Measurements from ENCODE around the gene EFCAB7. TPM values are rescaled to one million over a fixed set of nuclear protein-coding genes. Genes with fewer than 3 reads are reported as not detected.

Gene EFCAB7, protein sequence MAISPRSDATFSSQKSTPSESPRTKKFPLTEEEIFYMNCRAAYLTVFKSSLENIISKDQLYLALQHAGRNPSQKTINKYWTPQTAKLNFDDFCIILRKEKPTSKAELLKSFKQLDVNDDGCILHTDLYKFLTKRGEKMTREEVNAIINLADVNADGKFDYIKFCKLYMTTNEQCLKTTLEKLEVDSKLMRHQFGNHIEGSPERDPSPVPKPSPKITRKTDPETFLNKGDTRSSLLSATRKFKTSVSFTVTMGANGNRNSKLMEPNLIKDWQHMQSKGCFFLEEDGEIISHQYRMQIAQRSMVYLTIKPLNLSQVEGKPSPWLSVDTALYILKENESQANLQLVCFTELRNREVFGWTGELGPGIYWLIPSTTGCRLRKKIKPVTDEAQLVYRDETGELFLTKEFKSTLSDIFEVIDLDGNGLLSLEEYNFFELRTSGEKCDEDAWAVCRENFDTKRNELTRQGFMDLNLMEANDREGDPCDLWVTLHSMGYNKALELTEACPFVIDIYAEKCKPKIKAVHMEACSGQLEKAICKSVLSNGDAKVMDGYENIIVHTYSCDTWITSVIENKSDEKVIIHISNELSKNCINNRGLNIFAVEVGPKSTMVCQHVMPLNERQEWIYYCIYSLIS
- 6.6 and 7.8 TPM in 2 replicates for total RNA-seq

DNA sequence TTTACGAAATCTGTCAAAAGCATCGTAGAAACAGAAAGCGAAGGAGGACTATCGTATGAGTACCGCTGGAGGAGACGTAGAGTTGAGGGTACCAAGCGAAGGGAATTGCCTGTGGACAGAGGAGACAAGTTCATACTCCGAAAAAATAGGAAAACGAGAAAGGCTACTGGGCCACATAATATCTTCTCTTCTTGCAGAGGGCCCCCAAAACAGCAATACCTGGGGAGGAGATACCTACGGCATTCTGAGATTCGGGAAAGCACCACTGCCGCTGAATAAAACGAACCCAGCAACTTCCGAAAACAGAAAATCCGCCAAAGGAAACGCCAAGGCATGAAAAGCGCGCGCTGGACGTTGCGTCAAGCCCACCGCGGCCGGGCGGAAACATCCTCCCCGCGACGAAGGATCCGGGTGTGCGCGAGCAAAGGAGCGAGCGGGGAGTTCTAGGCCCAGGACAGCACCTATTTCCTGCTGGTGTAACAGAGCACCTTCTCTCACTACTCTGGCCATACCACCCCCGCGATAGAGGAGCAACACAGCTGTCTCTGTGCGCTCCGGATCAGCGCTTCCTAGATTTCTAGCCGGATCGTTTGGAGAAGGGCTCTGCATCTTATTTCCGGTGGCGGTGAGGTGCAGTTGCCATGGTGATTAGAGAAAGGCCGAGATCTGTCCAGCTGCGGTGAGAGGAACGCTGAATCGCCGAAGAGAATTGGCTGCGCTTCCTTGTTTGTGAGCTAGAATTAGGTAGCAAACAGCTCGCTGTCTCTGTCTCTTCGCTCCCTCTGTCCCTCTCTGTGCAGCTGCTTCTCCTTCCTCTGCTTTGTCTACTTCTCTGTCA, at the start of gene EFCAB7, which contains the start of gene ITGB3BP:
EFCAB7 (plus strand) TSS at position 635 of the 838 bp plus-strand sequence. CDS start 2,048 bp downstream, outside the sequence.
ITGB3BP (minus strand) TSS at position 335 of the 838 bp plus-strand sequence; CDS start at position 243, 92 bp downstream.
- H3K27ac Mint-ChIP-seq: peak within 1 kb of the TSS; percentile 98
- intact Hi-C loops (cut with micrococcal nuclease): loop anchor here (1.0 to 5.0 kb wide), 6 partner anchors 71 to 1444 kb away; partner anchors contain the start of genes ALG6, ATG4C and JAK1
- DNase-seq: peak; percentile 96
- peak within 1 kb of the TSS; percentile 87 for H3K4me3 Mint-ChIP-seq
- H3K36me3 Mint-ChIP-seq (ENCODE audit: low read depth): peaks cover 8% of the 10 kb centered on the region
- no peaks in the 10 kb centered on the region for H3K27me3 Mint-ChIP-seq
- H3K9me3 Mint-ChIP-seq: no peaks in the 10 kb centered on the region
- peaks cover 29% of the 10 kb centered on the region for H3K4me1 Mint-ChIP-seq

DNA sequence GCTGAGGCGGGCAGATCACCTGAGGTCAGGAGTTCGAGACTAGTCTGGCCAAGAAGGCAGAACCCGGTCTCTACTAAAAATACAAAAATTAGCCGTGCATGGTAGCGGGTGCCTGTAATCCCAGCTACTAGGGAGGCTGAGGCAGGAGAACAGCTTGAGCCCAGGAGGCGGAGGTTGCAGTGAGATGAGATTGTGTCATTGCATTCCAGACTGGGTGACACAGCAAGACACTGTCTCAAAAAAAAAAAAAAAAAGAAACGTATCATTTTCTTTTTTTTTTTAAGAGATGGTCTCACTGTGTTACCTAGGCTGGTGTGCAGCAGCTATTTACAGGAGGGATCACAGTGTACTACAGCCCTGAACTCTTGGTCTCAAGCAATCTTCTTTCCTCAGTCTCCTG, 47.6 kb upstream of the EFCAB7 start:
- no peaks in the 10 kb centered on the region for H3K4me1 Mint-ChIP-seq
- no peak overlapping the region for H3K4me3 Mint-ChIP-seq
- DNase-seq: no peak
- peaks cover 3% of the 10 kb centered on the region for H3K9me3 Mint-ChIP-seq
- peaks cover 12% of the 10 kb centered on the region for H3K36me3 Mint-ChIP-seq (ENCODE audit: low read depth)
- H3K27me3 Mint-ChIP-seq: no peaks in the 10 kb centered on the region
- intact Hi-C loops (cut with micrococcal nuclease): no loop called here
- H3K27ac Mint-ChIP-seq: no peak overlapping the region

DNA sequence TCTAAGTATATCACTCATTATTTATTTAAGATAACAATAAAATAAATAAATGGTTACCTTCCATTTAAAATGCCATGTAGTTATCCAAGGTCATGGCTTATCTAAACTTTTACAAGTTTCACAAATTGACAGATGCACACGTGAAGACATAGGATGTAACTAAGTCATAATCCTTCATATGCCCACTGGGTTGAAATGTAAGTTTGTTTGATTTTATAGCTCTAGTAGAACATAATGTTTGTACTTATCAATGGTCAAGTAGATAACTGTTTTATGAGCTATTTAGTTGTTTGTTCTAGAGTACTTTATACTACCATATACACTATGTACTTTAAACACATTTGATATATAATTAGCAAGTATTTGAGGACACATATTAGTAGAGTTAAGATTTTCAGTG, 43.3 kb upstream of the EFCAB7 start:
- H3K27ac Mint-ChIP-seq: no peak overlapping the region
- intact Hi-C loops (cut with micrococcal nuclease): no loop called here
- H3K9me3 Mint-ChIP-seq: no peaks in the 10 kb centered on the region
- no peaks in the 10 kb centered on the region for H3K27me3 Mint-ChIP-seq
- no peaks in the 10 kb centered on the region for H3K4me1 Mint-ChIP-seq
- no peak overlapping the region for H3K4me3 Mint-ChIP-seq
- H3K36me3 Mint-ChIP-seq (ENCODE audit: low read depth): peaks cover 6% of the 10 kb centered on the region
- no peak for DNase-seq

DNA sequence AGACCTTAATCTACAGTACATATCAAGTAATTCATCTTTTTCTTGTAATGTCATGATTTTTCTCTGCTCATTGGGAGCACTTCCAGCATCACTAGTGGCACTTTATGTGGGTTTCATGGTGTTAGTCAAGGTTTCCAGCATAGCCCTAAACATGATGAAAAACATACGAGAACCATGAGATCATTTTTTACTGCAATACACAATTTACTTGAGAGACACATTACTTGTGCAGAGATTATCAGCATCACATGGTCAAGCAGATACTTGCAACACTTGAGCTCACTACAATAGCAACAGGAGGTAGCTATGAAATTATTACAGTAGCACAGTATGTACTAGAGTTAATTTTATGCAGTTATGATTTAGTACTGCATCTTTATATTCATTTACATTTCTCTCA, 36.7 kb upstream of the EFCAB7 start:
- Mint-ChIP-seq H3K27me3 (no peaks in the 10 kb centered on the region), H3K27ac (no peak overlapping the region), H3K9me3 (no peaks in the 10 kb centered on the region), H3K4me3 (no peak overlapping the region), H3K4me1 (no peaks in the 10 kb centered on the region), H3K36me3 (ENCODE audit: low read depth) (peaks cover 5% of the 10 kb centered on the region)
- DNase-seq: no peak
- intact Hi-C loops (cut with micrococcal nuclease): no loop called here

DNA sequence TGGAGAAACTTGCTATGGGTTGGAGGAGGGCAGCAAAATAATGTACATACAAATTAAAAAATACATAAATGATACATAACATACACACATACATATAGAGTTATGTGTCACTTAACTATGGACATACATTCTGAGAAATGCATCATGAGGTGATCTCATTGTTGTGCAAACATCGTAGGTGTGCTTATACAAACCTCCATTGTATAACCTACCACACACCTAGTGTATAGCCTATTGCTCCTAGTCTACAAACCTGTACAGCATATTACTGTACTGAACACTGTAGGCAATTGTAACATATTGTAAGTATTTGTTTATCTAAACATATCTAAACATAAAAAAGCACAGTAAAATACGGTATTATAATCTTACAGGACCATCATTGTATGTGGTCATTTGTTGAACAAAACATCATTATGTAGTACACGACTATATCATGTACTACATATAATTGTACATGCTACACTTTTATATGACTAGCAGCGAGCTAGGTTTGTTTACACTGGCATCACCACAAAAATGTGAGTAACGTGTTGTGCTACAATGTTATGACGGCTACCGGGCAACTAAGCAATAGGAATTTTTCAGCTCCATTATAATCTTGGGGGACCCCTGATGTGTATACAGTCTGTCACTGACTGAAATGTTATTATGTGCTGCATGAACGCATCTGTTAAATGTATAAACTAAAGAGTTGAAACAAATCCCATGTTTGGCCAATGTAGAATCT, 35.8 kb upstream of the EFCAB7 start:
- Mint-ChIP-seq H3K9me3 (no peaks in the 10 kb centered on the region), H3K4me3 (no peak overlapping the region), H3K4me1 (no peaks in the 10 kb centered on the region), H3K27ac (no peak overlapping the region), H3K27me3 (no peaks in the 10 kb centered on the region), H3K36me3 (ENCODE audit: low read depth) (peaks cover 7% of the 10 kb centered on the region)
- intact Hi-C loops (cut with micrococcal nuclease): no loop called here
- DNase-seq: no peak

DNA sequence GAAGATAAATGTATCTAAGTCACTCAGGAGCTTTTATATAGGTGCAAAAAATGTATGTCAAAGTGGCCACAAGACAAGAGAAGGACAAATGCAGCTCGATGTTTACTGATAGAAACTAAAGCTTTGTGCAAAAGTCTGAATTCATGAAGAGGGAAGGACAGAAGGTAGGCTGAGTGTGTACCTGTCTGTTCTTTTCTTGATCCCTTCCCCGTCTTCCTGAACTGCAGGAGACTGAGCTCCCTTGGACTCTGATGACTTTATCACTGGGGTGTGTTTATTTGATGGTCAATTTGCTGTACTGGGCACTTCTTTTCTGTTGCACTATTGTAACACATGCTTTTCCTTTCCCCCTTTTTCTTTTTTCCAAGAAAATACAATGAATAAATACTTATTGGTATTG, 25.7 kb upstream of the EFCAB7 start:
- no peak overlapping the region for H3K4me3 Mint-ChIP-seq
- DNase-seq: no peak
- H3K4me1 Mint-ChIP-seq: peaks cover 3% of the 10 kb centered on the region
- intact Hi-C loops (cut with micrococcal nuclease): loop anchor here (1.0 kb wide), 1 partner anchor 20 kb away; no protein-coding TSS in a partner anchor
- peaks cover 19% of the 10 kb centered on the region for H3K36me3 Mint-ChIP-seq (ENCODE audit: low read depth)
- H3K27ac Mint-ChIP-seq: no peak overlapping the region
- no peaks in the 10 kb centered on the region for H3K27me3 Mint-ChIP-seq
- no peaks in the 10 kb centered on the region for H3K9me3 Mint-ChIP-seq

DNA sequence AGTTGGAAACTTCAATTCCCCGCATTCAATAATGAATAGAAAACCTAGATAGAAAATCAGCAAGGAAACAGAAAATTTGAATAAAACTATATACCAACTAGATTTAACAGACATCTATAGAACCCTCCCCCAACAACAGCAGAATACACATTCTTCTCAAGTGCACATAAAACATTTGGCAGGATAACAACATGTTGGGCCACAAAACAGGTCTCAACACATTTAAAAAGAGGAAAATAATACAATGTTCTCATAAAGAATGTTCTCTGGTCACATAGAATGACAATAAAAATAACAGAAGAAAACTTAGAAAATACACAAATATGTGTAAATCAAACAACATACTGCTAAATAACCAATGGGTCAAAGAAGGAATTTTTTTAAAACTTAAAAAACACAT, 25.2 kb upstream of the EFCAB7 start:
- H3K4me3 Mint-ChIP-seq: no peak overlapping the region
- no peak for DNase-seq

DNA sequence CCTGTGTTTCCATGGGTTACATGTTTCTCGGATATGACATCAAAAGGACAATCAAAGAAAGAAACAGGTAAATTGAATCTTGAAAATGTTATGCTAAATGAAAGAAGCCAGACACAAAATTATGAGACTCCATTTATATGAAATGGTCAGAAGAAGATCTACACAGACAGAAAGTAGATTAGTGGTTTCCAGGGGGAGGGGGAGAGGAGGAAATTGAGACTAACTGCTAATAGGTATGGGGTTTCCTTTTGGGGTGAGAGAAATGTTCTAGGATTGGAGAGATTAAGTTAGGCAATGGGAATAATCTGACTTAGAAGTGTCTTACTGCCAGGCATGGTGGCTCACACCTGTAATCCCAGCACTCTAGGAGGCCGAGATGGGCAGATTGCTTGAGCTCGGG, 22.1 kb upstream of the EFCAB7 start:
- H3K4me3 Mint-ChIP-seq: no peak overlapping the region
- intact Hi-C loops (cut with micrococcal nuclease): no loop called here
- no peaks in the 10 kb centered on the region for H3K27me3 Mint-ChIP-seq

More for the DNA sequence above, 25.2 kb upstream of the EFCAB7 start:
- peaks cover 19% of the 10 kb centered on the region for H3K36me3 Mint-ChIP-seq (ENCODE audit: low read depth)
- no peaks in the 10 kb centered on the region for H3K27me3 Mint-ChIP-seq
- intact Hi-C loops (cut with micrococcal nuclease): no loop called here
- no peak overlapping the region for H3K27ac Mint-ChIP-seq
- H3K4me1 Mint-ChIP-seq: peaks cover 3% of the 10 kb centered on the region
- H3K9me3 Mint-ChIP-seq: no peaks in the 10 kb centered on the region

DNA sequence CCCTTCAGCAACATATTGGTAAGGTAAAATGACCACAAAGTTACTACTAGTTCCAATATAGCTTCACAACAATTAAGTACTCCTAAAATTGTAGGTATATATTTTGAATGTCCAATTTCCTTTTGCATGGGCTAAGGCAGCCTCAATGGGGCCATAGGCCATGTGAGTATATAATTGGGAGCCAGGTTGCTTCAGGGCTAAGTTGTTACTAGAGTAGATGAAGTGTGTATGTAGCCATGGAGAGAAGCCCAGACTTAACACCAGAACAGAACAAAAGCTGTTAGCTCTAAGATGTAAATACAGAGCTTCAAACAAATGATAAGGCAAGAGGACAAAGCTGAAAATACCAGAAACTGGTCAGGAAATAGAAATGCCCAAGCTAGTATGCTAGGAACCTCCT, 16.5 kb upstream of the EFCAB7 start:
- no peaks in the 10 kb centered on the region for H3K27me3 Mint-ChIP-seq
- H3K36me3 Mint-ChIP-seq (ENCODE audit: low read depth): peaks cover 35% of the 10 kb centered on the region
- H3K4me1 Mint-ChIP-seq: peaks cover 4% of the 10 kb centered on the region
- H3K4me3 Mint-ChIP-seq: no peak overlapping the region
- peaks cover 15% of the 10 kb centered on the region for H3K9me3 Mint-ChIP-seq
- no peak overlapping the region for H3K27ac Mint-ChIP-seq
- no peak for DNase-seq
- intact Hi-C loops (cut with micrococcal nuclease): no loop called here

More for the DNA sequence above, 22.1 kb upstream of the EFCAB7 start:
- H3K36me3 Mint-ChIP-seq (ENCODE audit: low read depth): peaks cover 37% of the 10 kb centered on the region
- H3K4me1 Mint-ChIP-seq: peaks cover 3% of the 10 kb centered on the region
- peaks cover 10% of the 10 kb centered on the region for H3K9me3 Mint-ChIP-seq
- DNase-seq: no peak
- no peak overlapping the region for H3K27ac Mint-ChIP-seq

DNA sequence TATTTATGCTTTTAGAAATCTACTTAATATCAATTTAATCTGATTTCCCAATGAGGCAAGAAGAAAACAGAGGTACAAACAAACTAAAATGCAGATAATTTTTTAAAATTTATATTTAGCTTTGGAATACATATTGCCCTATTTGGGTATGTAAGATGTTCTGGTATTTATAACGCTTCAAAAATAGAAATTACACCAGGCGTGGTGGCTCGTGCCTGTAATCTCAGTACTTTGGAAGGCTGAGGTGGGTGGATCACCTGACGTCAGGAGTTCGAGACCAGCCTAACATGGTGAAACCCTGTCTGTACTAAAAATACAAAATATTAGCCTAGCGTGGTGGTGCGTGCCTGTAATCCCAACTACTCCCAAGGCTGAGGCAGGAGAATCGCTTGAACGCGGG, 13.6 kb upstream of the EFCAB7 start:
- H3K4me1 Mint-ChIP-seq: peaks cover 4% of the 10 kb centered on the region
- DNase-seq: no peak
- peaks cover 15% of the 10 kb centered on the region for H3K9me3 Mint-ChIP-seq
- intact Hi-C loops (cut with micrococcal nuclease): no loop called here
- H3K36me3 Mint-ChIP-seq (ENCODE audit: low read depth): peaks cover 27% of the 10 kb centered on the region
- no peak overlapping the region for H3K4me3 Mint-ChIP-seq
- no peak overlapping the region for H3K27ac Mint-ChIP-seq
- no peaks in the 10 kb centered on the region for H3K27me3 Mint-ChIP-seq

DNA sequence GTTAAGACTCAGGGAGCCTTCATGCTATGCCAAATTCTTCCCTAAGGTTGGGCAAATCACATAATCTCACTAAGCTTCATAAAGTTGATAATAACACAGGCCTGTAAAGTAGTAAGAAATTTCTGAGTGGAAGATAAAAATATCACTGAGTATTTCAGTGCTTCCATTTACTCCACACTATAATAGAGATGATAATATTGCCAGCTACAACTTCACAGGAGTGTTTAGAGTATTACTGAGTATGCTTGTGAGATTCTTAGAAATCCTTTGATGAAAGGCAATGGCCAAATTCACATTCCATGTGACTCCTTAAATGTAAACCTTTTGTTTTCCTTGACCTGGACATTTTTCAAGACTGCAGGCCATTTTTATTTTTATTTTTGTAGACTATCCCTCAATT, 10.7 kb upstream of the EFCAB7 start:
- intact Hi-C loops (cut with micrococcal nuclease): no loop called here
- Mint-ChIP-seq H3K9me3 (no peaks in the 10 kb centered on the region), H3K27me3 (no peaks in the 10 kb centered on the region), H3K36me3 (ENCODE audit: low read depth) (peaks cover 6% of the 10 kb centered on the region), H3K4me3 (no peak overlapping the region), H3K27ac (no peak overlapping the region), H3K4me1 (peaks cover 4% of the 10 kb centered on the region)
- no peak for DNase-seq

DNA sequence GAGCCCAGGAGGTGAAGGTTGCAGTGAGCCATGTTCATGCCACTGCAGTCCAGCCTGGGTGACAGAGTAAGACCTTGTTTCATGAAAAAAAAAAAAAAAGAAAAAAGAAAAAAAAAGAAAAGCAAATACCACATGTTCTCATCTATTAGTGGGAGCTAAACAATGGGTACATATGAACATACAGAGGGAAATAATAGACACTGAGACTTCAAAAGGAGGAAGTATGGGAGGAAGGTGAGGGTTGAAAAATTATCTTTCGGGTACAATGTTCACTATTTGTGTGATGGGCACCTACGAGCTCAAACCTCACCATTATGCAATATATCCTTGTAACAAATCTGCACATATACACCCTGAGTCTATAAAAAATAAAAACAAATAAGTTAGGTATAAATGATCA, 6.7 kb upstream of the EFCAB7 start:
- peaks cover 5% of the 10 kb centered on the region for H3K36me3 Mint-ChIP-seq (ENCODE audit: low read depth)
- no peaks in the 10 kb centered on the region for H3K9me3 Mint-ChIP-seq
- intact Hi-C loops (cut with micrococcal nuclease): no loop called here
- no peak overlapping the region for H3K27ac Mint-ChIP-seq
- H3K27me3 Mint-ChIP-seq: no peaks in the 10 kb centered on the region
- no peak overlapping the region for H3K4me3 Mint-ChIP-seq
- H3K4me1 Mint-ChIP-seq: peaks cover 13% of the 10 kb centered on the region
- no peak for DNase-seq

DNA sequence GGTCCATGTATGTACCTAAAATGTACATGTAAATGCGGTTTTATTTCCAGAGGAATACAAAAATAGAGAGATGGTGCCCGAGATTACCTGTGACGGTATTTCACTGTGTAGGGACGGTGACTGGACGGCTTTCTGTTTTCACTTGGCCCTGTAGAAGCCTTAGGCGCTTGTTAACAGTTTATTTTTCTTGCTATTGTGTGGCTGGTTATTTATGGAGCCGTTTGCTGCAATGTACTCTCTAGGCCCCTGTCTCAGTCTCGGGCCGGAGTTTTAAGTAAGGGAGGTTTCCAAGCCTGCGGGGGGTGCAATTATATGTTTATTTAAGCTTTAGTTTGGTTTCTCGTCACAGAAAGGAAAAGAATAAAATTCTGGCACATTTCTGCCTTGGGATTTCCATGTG, 413 bp downstream of the EFCAB7 start:
- DNase-seq: no peak
- peak overlapping the region; percentile 87 for H3K4me3 Mint-ChIP-seq
- intact Hi-C loops (cut with micrococcal nuclease): loop anchor here (1.0 to 5.0 kb wide), 6 partner anchors 71 to 1443 kb away; partner anchors contain the start of genes ALG6, ATG4C and JAK1
- H3K36me3 Mint-ChIP-seq (ENCODE audit: low read depth): peaks cover 10% of the 10 kb centered on the region
- no peaks in the 10 kb centered on the region for H3K27me3 Mint-ChIP-seq
- no peaks in the 10 kb centered on the region for H3K9me3 Mint-ChIP-seq
- peak overlapping the region; percentile 98 for H3K27ac Mint-ChIP-seq
- H3K4me1 Mint-ChIP-seq: peaks cover 29% of the 10 kb centered on the region
